NCI-H1092 treated with DMSO at 0.1 percent for 48 hours (cell line): ENCODE results near the gene ZNF557.

Source experiments
- DNase-seq: peaks from one replicate; lab custom pipeline; 2025; lab: John Stamatoyannopoulos, UW

Gene ZNF557

GRCh38 chr19:7125221-7125620, 55.7 kb downstream of the ZNF557 start:
- no peak for DNase-seq

GRCh38 chr19:7126132-7126531, 56.6 kb downstream of the ZNF557 start:
- no peak for DNase-seq

GRCh38 chr19:7130043-7130442, 60.5 kb downstream of the ZNF557 start:
- no peak for DNase-seq

DNA sequence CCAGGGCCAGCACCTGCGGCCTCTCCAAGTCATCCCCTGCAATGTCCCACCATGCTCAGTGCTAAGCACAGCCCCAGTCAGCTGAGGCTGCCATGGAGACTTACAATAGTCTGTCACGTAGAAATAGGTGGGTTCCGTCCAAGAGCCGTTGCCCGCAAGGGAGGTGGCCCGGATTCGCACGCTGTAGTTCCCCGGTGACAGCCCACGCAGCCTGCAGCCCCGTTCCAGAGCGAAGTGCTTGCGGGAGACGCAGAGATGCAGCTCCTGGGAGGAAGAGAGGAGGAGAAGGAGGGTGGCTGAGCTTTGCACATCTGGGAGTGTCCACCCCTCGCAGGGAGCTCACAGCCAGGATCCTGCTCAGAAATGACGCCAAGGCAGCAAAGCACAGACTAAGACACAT, 62.6 kb downstream of the ZNF557 start:
- DNase-seq = no peak

- no peak for DNase-seq
These were observed 67.6 kb downstream of the ZNF557 start for GRCh38 chr19:7137120-7137519.
